Measurements from ENCODE around the gene ZNF276. TPM values are rescaled to one million over a fixed set of nuclear protein-coding genes. Genes with fewer than 3 reads are reported as not detected.

The ZNF276 gene
- total RNA-seq, 1 experiment from 2014 or later = 30.1 TPM

DNA sequence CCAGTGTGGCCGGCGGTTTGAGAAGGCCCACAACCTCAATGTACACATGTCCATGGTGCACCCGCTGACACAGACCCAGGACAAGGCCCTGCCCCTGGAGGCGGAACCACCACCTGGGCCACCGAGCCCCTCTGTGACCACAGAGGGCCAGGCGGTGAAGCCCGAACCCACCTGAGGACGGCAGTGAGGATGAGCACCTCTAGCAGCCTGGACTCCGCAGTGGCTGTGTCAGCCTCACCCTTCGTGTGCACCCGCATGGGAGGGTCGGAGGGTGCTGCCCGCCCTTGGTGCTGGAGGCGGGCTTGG lies 16.7 kb downstream of the ZNF276 start:
- peaks cover 37% of the 10 kb centered on the region for H3K36me3 ChIP-seq (ENCODE audit: low read depth, low read length)

GRCh38 chr16:89738538-89739317 lies 17.4 kb downstream of the ZNF276 start:
- H3K9me3 ChIP-seq (ENCODE audit: low read length) = no peaks in the 10 kb centered on the region
- intact Hi-C loops (cut with micrococcal nuclease) = no loop called here
- H3K79me2 ChIP-seq (ENCODE audit: low read length) = no peaks in the 10 kb centered on the region
- H3F3A ChIP-seq (ENCODE audit: low read length, unreplicated experiment) = no peaks in the 10 kb centered on the region
- H3K27ac ChIP-seq (ENCODE audit: low read length) = no peak overlapping the region
- H3K27me3 ChIP-seq (ENCODE audit: low read length) = no peaks in the 10 kb centered on the region
- H2AFZ ChIP-seq (ENCODE audit: low read length) = no peak overlapping the region
- BruUV-seq (replicated peaks) = no TSS peak
- ChIA-PET CTCF (no interaction called here), POLR2A (ENCODE audit: unreplicated experiment) (no interaction called here)
- DNase-seq = no peak
- ATAC-seq = no peak
- H3K4me1 ChIP-seq (ENCODE audit: insufficient read depth, low read length) = no peaks in the 10 kb centered on the region
- no peaks in the 10 kb centered on the region for H4K20me1 ChIP-seq (ENCODE audit: low read length)
- no peak for TF ChIP-seq EZH2phosphoT487 (IDR thresholded peaks at IDR 0.05; ENCODE audit: borderline replicate concordance, low read length)
- TF ChIP-seq CTCF (conservative IDR thresholded peaks at IDR 0.05; ENCODE audit: low read depth, low read length) = no peak
- TF ChIP-seq EZH2 (IDR thresholded peaks at IDR 0.05; ENCODE audit: low read length, unreplicated experiment) = no peak
- no peak overlapping the region for H3K9ac ChIP-seq (ENCODE audit: low read length)
- no peak overlapping the region for H3K4me3 ChIP-seq (ENCODE audit: low read length)
- no peaks in the 10 kb centered on the region for H3K9me2 ChIP-seq (replicated peaks; ENCODE audit: low read length)
- peaks cover 33% of the 10 kb centered on the region for H3K36me3 ChIP-seq (ENCODE audit: low read depth, low read length)
- H3K4me2 ChIP-seq (ENCODE audit: low read length) = no peak overlapping the region

More for the DNA sequence above, 16.7 kb downstream of the ZNF276 start:
- H3K9me2 ChIP-seq (replicated peaks; ENCODE audit: low read length) = no peaks in the 10 kb centered on the region
- H3K9ac ChIP-seq (ENCODE audit: low read length) = no peak overlapping the region
- ChIA-PET CTCF (no interaction called here), POLR2A (ENCODE audit: unreplicated experiment) (no interaction called here)
- no peak overlapping the region for H3K27ac ChIP-seq (ENCODE audit: low read length)
- H3K79me2 ChIP-seq (ENCODE audit: low read length) = no peaks in the 10 kb centered on the region
- intact Hi-C loops (cut with micrococcal nuclease) = no loop called here
- H3F3A ChIP-seq (ENCODE audit: low read length, unreplicated experiment) = no peaks in the 10 kb centered on the region
- DNase-seq (no peak), ATAC-seq (no peak)
- BruUV-seq (replicated peaks) = no TSS peak
- no peaks in the 10 kb centered on the region for H3K4me1 ChIP-seq (ENCODE audit: insufficient read depth, low read length)
- H2AFZ ChIP-seq (ENCODE audit: low read length) = no peak overlapping the region
- TF ChIP-seq EZH2phosphoT487 (IDR thresholded peaks at IDR 0.05; ENCODE audit: borderline replicate concordance, low read length) (no peak), EZH2 (IDR thresholded peaks at IDR 0.05; ENCODE audit: low read length, unreplicated experiment) (no peak), CTCF (conservative IDR thresholded peaks at IDR 0.05; ENCODE audit: low read depth, low read length) (no peak)
- no peaks in the 10 kb centered on the region for H3K27me3 ChIP-seq (ENCODE audit: low read length)
- H4K20me1 ChIP-seq (ENCODE audit: low read length) = no peaks in the 10 kb centered on the region
- H3K9me3 ChIP-seq (ENCODE audit: low read length) = no peaks in the 10 kb centered on the region
- H3K4me3 ChIP-seq (ENCODE audit: low read length) = no peak overlapping the region
- no peak overlapping the region for H3K4me2 ChIP-seq (ENCODE audit: low read length)

DNA sequence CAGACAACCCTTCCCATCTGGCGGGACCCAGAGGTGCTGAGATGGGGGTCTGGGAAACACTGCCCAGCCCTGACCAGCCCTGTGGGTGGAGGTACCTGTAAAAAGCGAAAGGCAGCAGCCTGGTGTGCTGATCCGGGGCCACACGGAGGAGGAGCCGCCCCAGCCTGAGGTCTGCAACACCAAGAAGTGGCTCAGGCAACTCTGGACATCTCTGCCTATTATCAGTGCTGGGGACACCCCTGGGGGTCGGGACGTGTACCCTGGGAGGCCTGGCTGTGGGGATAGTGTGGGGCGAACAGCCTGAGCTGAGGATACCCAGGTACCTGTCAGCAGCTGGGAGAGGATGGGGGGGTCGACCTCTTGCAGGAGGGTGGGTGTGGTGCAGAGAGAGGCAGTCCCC lies 18.0 kb downstream of the ZNF276 start:
- peaks cover 30% of the 10 kb centered on the region for H3K36me3 ChIP-seq (ENCODE audit: low read depth, low read length)
- CTCF ChIA-PET = no interaction called here
- ATAC-seq = no peak

More for the DNA sequence above, 18.0 kb downstream of the ZNF276 start:
- no peak overlapping the region for H3K9ac ChIP-seq (ENCODE audit: low read length)
- H3K27ac ChIP-seq (ENCODE audit: low read length) = no peak overlapping the region
- H3K4me1 ChIP-seq (ENCODE audit: insufficient read depth, low read length) = no peaks in the 10 kb centered on the region
- no peak for DNase-seq
- H3F3A ChIP-seq (ENCODE audit: low read length, unreplicated experiment) = no peaks in the 10 kb centered on the region
- no peak for TF ChIP-seq EZH2 (IDR thresholded peaks at IDR 0.05; ENCODE audit: low read length, unreplicated experiment)
- TF ChIP-seq CTCF (conservative IDR thresholded peaks at IDR 0.05; ENCODE audit: low read depth, low read length) = no peak
- no peak for TF ChIP-seq EZH2phosphoT487 (IDR thresholded peaks at IDR 0.05; ENCODE audit: borderline replicate concordance, low read length)
- H3K27me3 ChIP-seq (ENCODE audit: low read length) = no peaks in the 10 kb centered on the region
- POLR2A ChIA-PET (ENCODE audit: unreplicated experiment) = no interaction called here
- no peaks in the 10 kb centered on the region for H3K79me2 ChIP-seq (ENCODE audit: low read length)
- H3K4me3 ChIP-seq (ENCODE audit: low read length) = no peak overlapping the region
- H2AFZ ChIP-seq (ENCODE audit: low read length) = no peak overlapping the region
- no peak overlapping the region for H3K4me2 ChIP-seq (ENCODE audit: low read length)
- H4K20me1 ChIP-seq (ENCODE audit: low read length) = no peaks in the 10 kb centered on the region
- no peaks in the 10 kb centered on the region for H3K9me3 ChIP-seq (ENCODE audit: low read length)
- H3K9me2 ChIP-seq (replicated peaks; ENCODE audit: low read length) = no peaks in the 10 kb centered on the region
- no TSS peak for BruUV-seq (replicated peaks)
- intact Hi-C loops (cut with micrococcal nuclease) = no loop called here

Measured in PC-3 (cell line).